Heart left ventricle (tissue), 16 donors: ENCODE data around the gene ADGRB3. TPM values are rescaled to one million over a fixed set of nuclear protein-coding genes. Genes with fewer than 3 reads are reported as not detected.

ENCODE experiments used
- ATAC-seq, 4 donors: fragments of 200-7000 bp; cut with Tn5 transposase; one replicate each; pipeline ENCODE4 v1.9.1; 2020 to 2022; ENCODE audit warnings: moderate library complexity in 4 of 4, mild to moderate bottlenecking in 3 of 4, moderate number of reproducible peaks in 1 of 4
- DNase-seq, 5 donors: peaks; one replicate each; pipeline ENCODE4 v3.0.0-alpha.2; 2020
- H3K27ac ChIP-seq, 12 donors: fragments of 200-600 bp; sonication (generic) in 4 of 12; one replicate each; pipeline versions ENCODE4 v1.5.0 to v1.8.0; 2016 to 2022; ENCODE audit warnings: mild to moderate bottlenecking in 2 of 12
- H3K27me3 ChIP-seq, 9 donors: fragments of 200-600 bp; sonication (generic) in 2 of 9; one replicate each; pipeline versions ENCODE4 v1.5.1 to v1.8.0; 2016 to 2022; ENCODE audit warnings: mild to moderate bottlenecking in 3 of 9
- H3K36me3 ChIP-seq, 9 donors: fragments of 200-600 bp; sonication (generic) in 2 of 9; one replicate each; pipeline versions ENCODE4 v1.5.0 to v1.8.0; 2018 to 2022; ENCODE audit warnings: mild to moderate bottlenecking in 2 of 9
- H3K4me1 ChIP-seq, 12 donors: fragments of 200-600 bp; sonication (generic) in 4 of 12; one replicate each; pipeline versions ENCODE4 v1.5.0 to v1.8.0; 2016 to 2022; ENCODE audit warnings: mild to moderate bottlenecking in 3 of 12
- H3K4me3 ChIP-seq, 12 donors: fragments of 200-600 bp; sonication (generic) in 4 of 12; one replicate each; pipeline versions ENCODE4 v1.5.0 to v1.8.0; 2017 to 2022; ENCODE audit warnings: mild to moderate bottlenecking in 9 of 12, moderate library complexity in 4 of 12
- H3K9me3 ChIP-seq, 12 donors: fragments of 200-600 bp; sonication (generic) in 4 of 12; one replicate each; pipeline versions ENCODE4 v1.5.0 to v1.8.0; 2016 to 2022; ENCODE audit warnings: mild to moderate bottlenecking in 1 of 12
- CTCF ChIP-seq, 12 donors: fragments of 200-600 bp; sonication (generic) in 4 of 12; IDR thresholded peaks; one replicate each; pipeline versions ENCODE4 v1.5.0 to v1.8.0; 2018 to 2022; ENCODE audit warnings: antibody characterized with exemption in 12 of 12, mild to moderate bottlenecking in 5 of 12
- POLR2A ChIP-seq, 2 donors: fragments of 450-650 bp; IDR thresholded peaks; one replicate each; pipeline ENCODE4 v1.6.1; 2017; ENCODE audit warnings: antibody characterized with exemption in 2 of 2, mild to moderate bottlenecking in 2 of 2, moderate library complexity in 2 of 2
- WGBS, 4 donors: extraction: QIAGEN DNeasy Blood & Tissue Kit in 2 of 4; methylation state at CpG; one replicate each; pipeline versions ENCODE4 v1.1.5 to v1.1.7; 2013 to 2018; 5-methylcytosine and 5-hydroxymethylcytosine counted together
- intact Hi-C, 10 donors: fragments of 100-400 bp; cut with DNase I; formaldehyde crosslinking; loops; one replicate each; pipeline versions ENCODE4 v1.11.1 to v1.14.2; 2022
- polyA plus RNA-seq, 2 donors: library from polyadenylated mRNA; stranded (reverse); fragments of 200-250 nt; gene quantifications; one replicate each; pipeline ENCODE4 v1.2.3, GENCODE V29; 2013
- total RNA-seq, 9 donors: library from RNA; depleted of rRNA in 2 of 9; stranded (reverse); fragments of >200 nt in 2 of 9; fragmentation: NEBNext Ultra II Directional in 3 of 9; extraction: Animal tissue kit (Norgen Biotek cat#: 25700) in 3 of 9; gene quantifications; one replicate each; pipeline versions ENCODE4 v1.1.0 to v1.2.4, GENCODE V29; 2016 to 2023
- donor health status: ischemic (EF 13 %, LVEDD 7.1; RV severe dilation, severe dysfunction).
- donor health status: healthy with polysubstance abuse.
- donor health status: DM: no; HTN: yes; CAD: no.
- donor health status: DM: no; HTN: no; CAD: no.
- donor health status: ischemic (EF 25% LVEDD 6.9; RV normal size, moderate dysfunction).
- donor health status: ischemic (EF 25% LVEDD 5.7; RV mildly dilated, moderate dysfunction).
- donor health status: healthy.
- donor health status: DM: yes; HTN: yes; CAD: no.
- donor health status: ischemic (EF 35%, LVEDD 5.7; RV mildly dilated, moderate dysfunction).
- donor health status: nonischemic (EF 11% LVEDD 7.7; RV severe dilation, severe dysfunction).
- donor health status: DM: yes; HTN: yes; CAD: no.
- donor health status: PGD.
- donor health status: ischemic (EF 29% LVEDD 5.4; RV normal size, mild dysfunction).
- donor health status: nonischemic (EF 23%, LVEDD 6.1; RV moderate dilation, normal function).

The ADGRB3 gene
- total and polyA plus RNA-seq, 11 donors = 0.51 to 2.5 (median 1.1) TPM

GRCh38 chr6:68760941-68761676, 126.0 kb downstream of the ADGRB3 start:
- intact Hi-C loops = loop anchor here in 2 of 10 donors (5.0 kb wide), 1 partner anchor 124 kb away; the partner anchor contains the start of gene ADGRB3 (in 2 of the 2)
- Histone ChIP-seq H3K9me3 (no peaks in the 10 kb centered on the region), H3K4me1 (peaks cover 0 to 10% (median 0%) of the 10 kb centered on the region in 12 donors), H3K36me3 (no peaks in the 10 kb centered on the region), H3K4me3 (no peak overlapping the region), H3K27me3 (no peaks in the 10 kb centered on the region), H3K27ac (peak overlapping the region in 1 of 12 donors; percentile 17)
- WGBS, 4 donors = 53 to 63% (median 57%) methylated on average over 8 of the region's 8 CpGs
- ATAC-seq (peak; percentile 37 to 73 (median 58)), DNase-seq (no peak)
- TF ChIP-seq CTCF (IDR thresholded peaks at IDR 0.05) = peak in 3 of 12 donors; percentile 7 to 37 (median 11)
- TF ChIP-seq POLR2A (IDR thresholded peaks at IDR 0.05) = no peak

DNA sequence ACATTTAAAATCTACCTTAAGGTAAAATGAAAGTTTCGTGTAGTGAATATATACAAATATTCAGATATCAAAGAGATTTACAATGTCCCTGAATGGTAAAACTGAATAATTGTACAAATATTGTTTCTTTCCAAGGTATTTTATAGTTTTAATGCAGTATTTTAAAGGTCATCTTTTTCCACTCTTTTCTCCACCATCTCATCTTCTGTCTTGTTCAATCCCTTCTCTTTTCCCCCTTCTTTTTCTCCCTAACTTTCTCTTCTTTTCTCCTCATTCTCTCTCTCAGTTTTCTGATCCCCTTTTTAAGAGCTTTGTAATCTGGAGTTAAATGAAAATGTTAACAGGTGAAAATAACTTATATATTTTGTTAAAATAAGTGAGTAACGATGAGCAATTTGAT, 126.9 kb downstream of the ADGRB3 start:
- Histone ChIP-seq H3K27ac (no peak overlapping the region), H3K4me3 (no peak overlapping the region), H3K27me3 (no peaks in the 10 kb centered on the region), H3K9me3 (no peaks in the 10 kb centered on the region), H3K4me1 (peaks cover 0 to 3% (median 0%) of the 10 kb centered on the region in 12 donors), H3K36me3 (no peaks in the 10 kb centered on the region)
- intact Hi-C loops = loop anchor here in 2 of 10 donors (5.0 kb wide), 1 partner anchor 125 kb away; the partner anchor contains the start of gene ADGRB3 (in 2 of the 2)
- TF ChIP-seq CTCF (IDR thresholded peaks at IDR 0.05) (no peak), POLR2A (IDR thresholded peaks at IDR 0.05) (no peak)
- no peak for DNase-seq
- WGBS, 4 donors = 81 to 85% (median 83%) methylated on average over 2 of the region's 2 CpGs
- ATAC-seq = no peak

DNA sequence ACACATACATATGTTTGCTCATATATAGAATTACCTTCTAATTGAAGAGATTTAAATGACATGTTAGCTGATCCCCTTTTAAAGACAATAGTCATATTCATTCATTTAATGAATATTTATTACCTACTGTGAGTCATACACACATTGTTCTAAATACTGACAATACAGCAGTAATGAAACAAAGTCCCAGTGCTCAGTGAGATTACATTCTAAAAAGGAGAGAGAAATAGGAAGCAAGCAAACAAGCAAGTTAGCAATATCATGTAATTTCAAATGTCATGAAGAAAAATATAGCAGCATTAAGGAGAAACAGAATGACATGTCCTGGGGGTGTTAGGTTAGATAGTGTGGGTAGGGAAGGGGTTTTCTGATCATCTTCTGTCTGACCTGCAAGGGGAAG, 136.3 kb downstream of the ADGRB3 start:
- Histone ChIP-seq H3K36me3 (no peaks in the 10 kb centered on the region), H3K4me1 (no peaks in the 10 kb centered on the region), H3K4me3 (no peak overlapping the region), H3K27ac (no peak overlapping the region), H3K9me3 (peaks cover 0 to 10% (median 0%) of the 10 kb centered on the region in 12 donors), H3K27me3 (no peaks in the 10 kb centered on the region)
- DNase-seq = no peak
- no peak for ATAC-seq
- intact Hi-C loops = no loop called here
- TF ChIP-seq POLR2A (IDR thresholded peaks at IDR 0.05) = no peak
- TF ChIP-seq CTCF (IDR thresholded peaks at IDR 0.05) = no peak

DNA sequence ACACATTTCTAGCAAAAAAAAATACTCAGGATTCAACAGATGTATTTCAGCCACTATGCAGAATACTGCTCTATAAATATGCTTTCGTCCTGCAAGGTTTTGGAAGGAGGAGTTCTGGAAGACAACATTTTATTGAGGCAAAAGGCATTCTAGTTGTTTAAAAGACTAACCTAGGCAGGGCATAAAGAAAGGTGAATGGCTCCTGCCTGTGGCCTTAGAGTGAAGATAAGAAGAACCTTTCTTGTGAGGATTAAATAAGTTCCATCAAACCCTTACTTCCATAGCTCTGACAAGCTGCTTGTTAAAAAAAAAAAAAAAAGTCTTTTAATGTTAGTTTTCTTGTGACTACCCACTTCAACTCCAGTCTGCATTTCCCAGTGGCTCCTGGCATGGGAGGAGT, 139.8 kb downstream of the ADGRB3 start:
- WGBS, 4 donors = 75 to 89% (median 82%) methylated on average over 1 of the region's 1 CpG
- H3K36me3 ChIP-seq = no peaks in the 10 kb centered on the region
- intact Hi-C loops = loop anchor here in 6 of 10 donors (5.0 kb wide), 2 partner anchors 138 to 433 kb away; partner anchors contain the start of gene ADGRB3 (in 4 of the 6)
- H3K27me3 ChIP-seq = no peaks in the 10 kb centered on the region
- no peak overlapping the region for H3K27ac ChIP-seq
- TF ChIP-seq POLR2A (IDR thresholded peaks at IDR 0.05) = no peak
- no peak for TF ChIP-seq CTCF (IDR thresholded peaks at IDR 0.05)
- ATAC-seq (no peak), DNase-seq (no peak)
- no peak overlapping the region for H3K4me3 ChIP-seq
- H3K9me3 ChIP-seq = no peaks in the 10 kb centered on the region
- H3K4me1 ChIP-seq = peaks cover 0 to 5% (median 0%) of the 10 kb centered on the region in 12 donors
